Measurements from ENCODE around the gene CLSTN2.

The CLSTN2 gene

DNA sequence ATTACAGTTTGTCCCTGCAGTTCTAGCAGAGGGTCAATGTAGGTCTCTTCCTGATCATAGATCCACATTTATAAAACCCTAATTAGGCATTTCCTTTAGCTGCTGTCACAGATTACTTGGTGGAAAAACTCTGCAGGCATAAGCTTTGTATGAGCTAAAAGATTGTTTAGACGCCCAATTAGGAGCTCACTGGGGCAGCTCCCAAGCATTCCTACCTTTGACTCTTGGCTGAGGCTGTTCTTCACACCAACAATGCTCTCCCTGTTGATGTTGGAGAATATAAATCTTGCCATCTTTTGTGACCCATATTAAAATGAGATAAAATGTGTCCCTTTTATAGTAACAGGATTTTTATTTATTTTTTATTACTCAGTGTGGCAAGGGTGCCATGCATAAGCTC is 594.6 kb downstream of the CLSTN2 start (continued):
- TF ChIP-seq, protein P1, sequence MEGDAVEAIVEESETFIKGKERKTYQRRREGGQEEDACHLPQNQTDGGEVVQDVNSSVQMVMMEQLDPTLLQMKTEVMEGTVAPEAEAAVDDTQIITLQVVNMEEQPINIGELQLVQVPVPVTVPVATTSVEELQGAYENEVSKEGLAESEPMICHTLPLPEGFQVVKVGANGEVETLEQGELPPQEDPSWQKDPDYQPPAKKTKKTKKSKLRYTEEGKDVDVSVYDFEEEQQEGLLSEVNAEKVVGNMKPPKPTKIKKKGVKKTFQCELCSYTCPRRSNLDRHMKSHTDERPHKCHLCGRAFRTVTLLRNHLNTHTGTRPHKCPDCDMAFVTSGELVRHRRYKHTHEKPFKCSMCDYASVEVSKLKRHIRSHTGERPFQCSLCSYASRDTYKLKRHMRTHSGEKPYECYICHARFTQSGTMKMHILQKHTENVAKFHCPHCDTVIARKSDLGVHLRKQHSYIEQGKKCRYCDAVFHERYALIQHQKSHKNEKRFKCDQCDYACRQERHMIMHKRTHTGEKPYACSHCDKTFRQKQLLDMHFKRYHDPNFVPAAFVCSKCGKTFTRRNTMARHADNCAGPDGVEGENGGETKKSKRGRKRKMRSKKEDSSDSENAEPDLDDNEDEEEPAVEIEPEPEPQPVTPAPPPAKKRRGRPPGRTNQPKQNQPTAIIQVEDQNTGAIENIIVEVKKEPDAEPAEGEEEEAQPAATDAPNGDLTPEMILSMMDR (tag by site-specific recombination; IDR thresholded peaks at IDR 0.05), result no peak

DNA sequence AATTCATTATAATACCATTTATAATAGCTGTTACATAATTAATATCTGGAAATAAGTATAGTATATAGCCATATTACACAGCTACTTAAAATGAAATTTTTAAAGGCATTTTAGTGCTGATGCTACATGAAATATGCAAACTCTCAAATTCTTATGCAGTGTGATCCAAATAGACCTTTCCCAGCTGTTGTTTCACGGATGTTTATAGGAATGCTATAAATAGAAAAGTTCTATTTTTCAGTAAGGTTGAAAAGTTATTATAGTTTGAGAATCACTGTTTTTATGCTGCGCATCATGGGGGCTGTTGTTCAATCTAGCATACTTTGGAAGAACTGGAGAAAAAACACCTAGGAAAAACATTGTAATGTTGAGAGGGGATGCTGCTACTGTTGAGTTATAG is 595.1 kb downstream of the CLSTN2 start:
- CTCF ChIA-PET, result interaction anchor here (0.7 kb wide), 1 partner anchor 483 kb away, joined by 3 read pairs; no protein-coding TSS in a partner anchor
- POLR2A ChIA-PET, result interaction anchor here (0.5 kb wide), 1 partner anchor 423 kb away, joined by 3 read pairs; no protein-coding TSS in a partner anchor
- Histone ChIP-seq H3K9me3 (ENCODE audit: control insufficient read depth, insufficient read depth, low read depth, low read length) (no peaks in the 10 kb centered on the region), H3K4me1 (ENCODE audit: control insufficient read depth, insufficient read depth, low read length) (no peaks in the 10 kb centered on the region), H3K36me3 (ENCODE audit: control insufficient read depth in 2 of 2, insufficient read depth in 1 of 2, low read length in 2 of 2) (no peaks in the 10 kb centered on the region), H3K27ac (ENCODE audit: extremely low read depth, low read depth, low read length) (no peak overlapping the region), H3K4me3 (ENCODE audit: low read depth, low read length) (no peak overlapping the region)
- no peak for TF ChIP-seq ZNF529 (tag by site-specific recombination; IDR thresholded peaks at IDR 0.05; ENCODE audit: insufficient replicate concordance)
- TF ChIP-seq, protein P2, sequence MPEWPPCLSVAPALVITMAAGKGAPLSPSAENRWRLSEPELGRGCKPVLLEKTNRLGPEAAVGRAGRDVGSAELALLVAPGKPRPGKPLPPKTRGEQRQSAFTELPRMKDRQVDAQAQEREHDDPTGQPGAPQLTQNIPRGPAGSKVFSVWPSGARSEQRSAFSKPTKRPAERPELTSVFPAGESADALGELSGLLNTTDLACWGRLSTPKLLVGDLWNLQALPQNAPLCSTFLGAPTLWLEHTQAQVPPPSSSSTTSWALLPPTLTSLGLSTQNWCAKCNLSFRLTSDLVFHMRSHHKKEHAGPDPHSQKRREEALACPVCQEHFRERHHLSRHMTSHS (tag by site-specific recombination; IDR thresholded peaks at IDR 0.05), result no peak
- TF ChIP-seq, protein P3, sequence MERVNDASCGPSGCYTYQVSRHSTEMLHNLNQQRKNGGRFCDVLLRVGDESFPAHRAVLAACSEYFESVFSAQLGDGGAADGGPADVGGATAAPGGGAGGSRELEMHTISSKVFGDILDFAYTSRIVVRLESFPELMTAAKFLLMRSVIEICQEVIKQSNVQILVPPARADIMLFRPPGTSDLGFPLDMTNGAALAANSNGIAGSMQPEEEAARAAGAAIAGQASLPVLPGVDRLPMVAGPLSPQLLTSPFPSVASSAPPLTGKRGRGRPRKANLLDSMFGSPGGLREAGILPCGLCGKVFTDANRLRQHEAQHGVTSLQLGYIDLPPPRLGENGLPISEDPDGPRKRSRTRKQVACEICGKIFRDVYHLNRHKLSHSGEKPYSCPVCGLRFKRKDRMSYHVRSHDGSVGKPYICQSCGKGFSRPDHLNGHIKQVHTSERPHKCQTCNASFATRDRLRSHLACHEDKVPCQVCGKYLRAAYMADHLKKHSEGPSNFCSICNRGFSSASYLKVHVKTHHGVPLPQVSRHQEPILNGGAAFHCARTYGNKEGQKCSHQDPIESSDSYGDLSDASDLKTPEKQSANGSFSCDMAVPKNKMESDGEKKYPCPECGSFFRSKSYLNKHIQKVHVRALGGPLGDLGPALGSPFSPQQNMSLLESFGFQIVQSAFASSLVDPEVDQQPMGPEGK (tag by site-specific recombination; IDR thresholded peaks at IDR 0.05), result no peak
- no peak for TF ChIP-seq ZNF350 (tag by site-specific recombination; IDR thresholded peaks at IDR 0.05)
- no peak for TF ChIP-seq ZNF521 (tag by site-specific recombination; IDR thresholded peaks at IDR 0.05)
- TF ChIP-seq ZNF404 (tag by site-specific recombination; IDR thresholded peaks at IDR 0.05), result no peak
- TF ChIP-seq ZNF292 (tag by site-specific recombination; IDR thresholded peaks at IDR 0.05; ENCODE audit: borderline replicate concordance, low read depth), result no peak

DNA sequence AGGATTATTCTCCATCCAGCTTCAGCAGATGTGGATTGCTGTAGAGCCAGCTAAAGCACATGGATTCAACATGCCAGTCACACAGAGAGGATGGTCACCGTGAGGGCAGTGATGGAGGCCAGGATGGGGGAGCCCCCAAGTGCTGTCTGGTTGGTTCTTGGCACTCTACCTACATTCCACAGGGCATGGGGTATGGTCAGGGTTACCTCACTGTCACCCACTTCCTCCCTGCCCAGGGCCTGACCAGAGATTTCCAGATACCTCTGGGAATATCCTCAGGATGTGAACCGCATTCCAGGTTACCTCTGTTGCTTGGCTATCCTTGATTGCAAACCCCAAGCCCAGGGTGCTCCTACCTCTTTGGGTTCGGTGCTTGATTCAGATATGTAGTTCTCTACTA is 595.6 kb downstream of the CLSTN2 start:
- no peaks in the 10 kb centered on the region for H3K4me1 ChIP-seq (ENCODE audit: control insufficient read depth, insufficient read depth, low read length)
- ChIA-PET POLR2A (no interaction called here), CTCF (no interaction called here)
- no peak overlapping the region for H3K27ac ChIP-seq (ENCODE audit: extremely low read depth, low read depth, low read length)
- TF ChIP-seq ZNF433 (tag by site-specific recombination; IDR thresholded peaks at IDR 0.05; ENCODE audit: low read depth) (no peak), SETDB1 (IDR thresholded peaks at IDR 0.05; ENCODE audit: insufficient read length, low read length) (no peak), GLIS2 (tag by site-specific recombination; IDR thresholded peaks at IDR 0.05) (no peak), ZNF132 (tag by site-specific recombination; IDR thresholded peaks at IDR 0.05; ENCODE audit: borderline replicate concordance) (no peak), TCF7L2 (IDR thresholded peaks at IDR 0.05; ENCODE audit: borderline replicate concordance, low read depth, low read length) (no peak), ZNF16 (tag by site-specific recombination; IDR thresholded peaks at IDR 0.05; ENCODE audit: low read depth) (no peak), ZNF624 (tag by site-specific recombination; IDR thresholded peaks at IDR 0.05) (no peak), ZNF747 (tag by site-specific recombination; IDR thresholded peaks at IDR 0.05) (no peak), ZNF501 (tag by site-specific recombination; IDR thresholded peaks at IDR 0.05) (no peak), TRIM28 (IDR thresholded peaks at IDR 0.05; ENCODE audit: borderline replicate concordance, low read length) (no peak), ZBTB17 (tag by site-specific recombination; IDR thresholded peaks at IDR 0.05) (no peak), ZNF274 (IDR thresholded peaks at IDR 0.05; ENCODE audit: low read length) (no peak), ZNF274 (tag by site-specific recombination; IDR thresholded peaks at IDR 0.05; ENCODE audit: borderline replicate concordance) (no peak), MZF1 (tag by site-specific recombination; IDR thresholded peaks at IDR 0.05; ENCODE audit: borderline replicate concordance) (no peak), ZXDB (tag by site-specific recombination; IDR thresholded peaks at IDR 0.05) (no peak), SALL2 (tag by site-specific recombination; IDR thresholded peaks at IDR 0.05; ENCODE audit: borderline replicate concordance) (no peak)
- TF ChIP-seq, protein P4, sequence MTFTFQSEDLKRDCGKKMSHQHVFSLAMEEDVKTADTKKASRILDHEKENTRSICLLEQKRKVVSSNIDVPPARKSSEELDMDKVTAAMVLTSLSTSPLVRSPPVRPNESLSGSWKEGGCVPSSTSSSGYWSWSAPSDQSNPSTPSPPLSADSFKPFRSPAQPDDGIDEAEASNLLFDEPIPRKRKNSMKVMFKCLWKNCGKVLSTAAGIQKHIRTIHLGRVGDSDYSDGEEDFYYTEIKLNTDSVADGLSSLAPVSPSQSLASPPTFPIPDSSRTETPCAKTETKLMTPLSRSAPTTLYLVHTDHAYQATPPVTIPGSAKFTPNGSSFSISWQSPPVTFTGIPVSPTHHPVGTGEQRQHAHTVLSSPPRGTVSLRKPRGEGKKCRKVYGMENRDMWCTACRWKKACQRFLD (tag by site-specific recombination; IDR thresholded peaks at IDR 0.05), result no peak
- H3K9me3 ChIP-seq (ENCODE audit: control insufficient read depth, insufficient read depth, low read depth, low read length), result no peaks in the 10 kb centered on the region
- no peak overlapping the region for H3K4me3 ChIP-seq (ENCODE audit: low read depth, low read length)
- H3K36me3 ChIP-seq (ENCODE audit: control insufficient read depth in 2 of 2, insufficient read depth in 1 of 2, low read length in 2 of 2), result no peaks in the 10 kb centered on the region

Measured in HEK293 (cell line).